Body of pancreas (tissue), 4 donors: ENCODE results near the gene PECR.

ENCODE experiments used
- POLR2A ChIP-seq, 3 donors: fragments of 450-650 bp; IDR thresholded peaks; one replicate each; pipeline ENCODE4 v1.6.1; 2016; ENCODE audit warnings: antibody characterized with exemption in 3 of 3, mild to moderate bottlenecking in 2 of 3
- TF ChIP-seq, protein P1 (sequence below), 7 experiments: fragments of 450-650 bp in 4 of 7; fragments of 200-600 bp in 3 of 7; sonication (generic) in 3 of 7; IDR thresholded peaks; one replicate each; pipeline ENCODE4 v1.5.1; 2016 to 2019; ENCODE audit warnings: antibody characterized with exemption in 7 of 7

DNA sequence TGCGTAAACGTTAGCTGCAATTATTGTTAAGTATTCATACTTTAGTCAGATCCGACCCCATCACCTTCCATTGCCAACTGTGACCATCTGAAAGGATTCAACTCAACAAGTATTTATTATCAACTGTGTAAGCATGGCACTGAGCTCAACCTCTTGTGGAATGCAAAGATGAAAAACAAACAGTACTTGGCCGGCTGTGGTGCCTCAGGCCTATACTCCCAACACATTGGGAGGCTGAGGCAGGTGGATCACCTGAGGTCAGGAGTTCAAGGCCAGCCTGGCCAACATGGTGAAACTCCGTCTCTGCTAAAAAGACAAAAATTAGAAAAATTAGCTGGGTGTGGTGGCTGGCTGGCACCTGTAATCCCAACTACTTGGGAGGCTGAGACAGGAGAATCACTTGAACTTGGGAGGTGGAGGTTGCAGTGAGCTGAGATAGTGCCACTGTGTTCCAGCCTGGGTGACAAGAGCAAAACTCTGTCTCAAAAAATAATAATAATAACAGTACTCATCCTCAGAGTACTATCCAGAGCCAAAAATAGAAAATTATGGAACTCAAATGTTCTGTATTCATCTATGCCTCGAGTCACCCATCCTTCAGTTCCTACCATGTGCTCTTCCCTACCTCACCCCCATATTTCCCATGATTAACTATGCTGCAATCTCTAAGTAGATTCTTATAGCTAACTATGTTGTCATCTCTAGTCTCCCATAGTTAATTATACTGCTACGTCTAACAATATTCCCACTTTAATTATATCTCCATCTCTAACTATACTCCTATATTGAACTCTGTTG lies 59.6 kb downstream of the PECR start:
- TF ChIP-seq, protein P1, sequence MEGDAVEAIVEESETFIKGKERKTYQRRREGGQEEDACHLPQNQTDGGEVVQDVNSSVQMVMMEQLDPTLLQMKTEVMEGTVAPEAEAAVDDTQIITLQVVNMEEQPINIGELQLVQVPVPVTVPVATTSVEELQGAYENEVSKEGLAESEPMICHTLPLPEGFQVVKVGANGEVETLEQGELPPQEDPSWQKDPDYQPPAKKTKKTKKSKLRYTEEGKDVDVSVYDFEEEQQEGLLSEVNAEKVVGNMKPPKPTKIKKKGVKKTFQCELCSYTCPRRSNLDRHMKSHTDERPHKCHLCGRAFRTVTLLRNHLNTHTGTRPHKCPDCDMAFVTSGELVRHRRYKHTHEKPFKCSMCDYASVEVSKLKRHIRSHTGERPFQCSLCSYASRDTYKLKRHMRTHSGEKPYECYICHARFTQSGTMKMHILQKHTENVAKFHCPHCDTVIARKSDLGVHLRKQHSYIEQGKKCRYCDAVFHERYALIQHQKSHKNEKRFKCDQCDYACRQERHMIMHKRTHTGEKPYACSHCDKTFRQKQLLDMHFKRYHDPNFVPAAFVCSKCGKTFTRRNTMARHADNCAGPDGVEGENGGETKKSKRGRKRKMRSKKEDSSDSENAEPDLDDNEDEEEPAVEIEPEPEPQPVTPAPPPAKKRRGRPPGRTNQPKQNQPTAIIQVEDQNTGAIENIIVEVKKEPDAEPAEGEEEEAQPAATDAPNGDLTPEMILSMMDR (IDR thresholded peaks at IDR 0.05) = no peak
- TF ChIP-seq POLR2A (IDR thresholded peaks at IDR 0.05) = no peak
